Measurements from ENCODE around the gene P3H3. TPM values are rescaled to one million over a fixed set of nuclear protein-coding genes. Genes with fewer than 3 reads are reported as not detected.

Gene P3H3
- total RNA-seq, 4 donors from 2014 or later: 27.4 to 90.1 (median 59.9) TPM

GRCh38 chr12:6853626-6854025 lies 25.4 kb downstream of the P3H3 start:
- Histone ChIP-seq H3K36me3 (no peaks in the 10 kb centered on the region), H3K27me3 (no peaks in the 10 kb centered on the region), H3K27ac (no peak overlapping the region), H3K4me1 (no peaks in the 10 kb centered on the region), H3K4me3 (no peak overlapping the region), H3K9me3 (no peaks in the 10 kb centered on the region)
- intact Hi-C loops (cut with DNase I; ENCODE audit: low total_unique reads): no loop called here
- no peak for DNase-seq
- TF ChIP-seq CTCF (IDR thresholded peaks at IDR 0.05): no peak
- no peak for TF ChIP-seq POLR2A (IDR thresholded peaks at IDR 0.05)

- Histone ChIP-seq H3K4me1 (no peaks in the 10 kb centered on the region), H3K9me3 (no peaks in the 10 kb centered on the region), H3K27me3 (no peaks in the 10 kb centered on the region), H3K27ac (no peak overlapping the region), H3K36me3 (no peaks in the 10 kb centered on the region), H3K4me3 (no peak overlapping the region)
- intact Hi-C loops (cut with DNase I; ENCODE audit: low total_unique reads): no loop called here
- DNase-seq: no peak
- no peak for TF ChIP-seq POLR2A (IDR thresholded peaks at IDR 0.05)
- no peak for TF ChIP-seq CTCF (IDR thresholded peaks at IDR 0.05)
These were observed 25.8 kb downstream of the P3H3 start for GRCh38 chr12:6854036-6854435.

- H3K4me1 ChIP-seq: no peaks in the 10 kb centered on the region
- DNase-seq: no peak
- H3K9me3 ChIP-seq: no peaks in the 10 kb centered on the region
- H3K4me3 ChIP-seq: no peak overlapping the region
- intact Hi-C loops (cut with DNase I; ENCODE audit: low total_unique reads): no loop called here
- H3K27ac ChIP-seq: no peak overlapping the region
- no peaks in the 10 kb centered on the region for H3K27me3 ChIP-seq
- H3K36me3 ChIP-seq: no peaks in the 10 kb centered on the region
- TF ChIP-seq POLR2A (IDR thresholded peaks at IDR 0.05): no peak
- no peak for TF ChIP-seq CTCF (IDR thresholded peaks at IDR 0.05)
These were observed 27.1 kb downstream of the P3H3 start for GRCh38 chr12:6855322-6855721.

- H3K9me3 ChIP-seq: no peaks in the 10 kb centered on the region
- H3K27ac ChIP-seq: no peak overlapping the region
- no peak for TF ChIP-seq POLR2A (IDR thresholded peaks at IDR 0.05)
- TF ChIP-seq CTCF (IDR thresholded peaks at IDR 0.05): no peak
- H3K4me1 ChIP-seq: no peaks in the 10 kb centered on the region
- DNase-seq: no peak
- no peak overlapping the region for H3K4me3 ChIP-seq
- H3K27me3 ChIP-seq: no peaks in the 10 kb centered on the region
- intact Hi-C loops (cut with DNase I; ENCODE audit: low total_unique reads): no loop called here
- no peaks in the 10 kb centered on the region for H3K36me3 ChIP-seq
These were observed 30.6 kb downstream of the P3H3 start for GRCh38 chr12:6858799-6859198.

- Histone ChIP-seq H3K27me3 (no peaks in the 10 kb centered on the region), H3K36me3 (no peaks in the 10 kb centered on the region), H3K4me1 (no peaks in the 10 kb centered on the region), H3K4me3 (no peak overlapping the region), H3K9me3 (no peaks in the 10 kb centered on the region), H3K27ac (no peak overlapping the region)
- TF ChIP-seq POLR2A (IDR thresholded peaks at IDR 0.05) (no peak), CTCF (IDR thresholded peaks at IDR 0.05) (no peak)
- no peak for DNase-seq
- intact Hi-C loops (cut with DNase I; ENCODE audit: low total_unique reads): no loop called here
These were observed 31.9 kb downstream of the P3H3 start for GRCh38 chr12:6860116-6860515.

All from uterus (tissue), 4 donors.